Ishikawa (cell line): Measurements from ENCODE around the gene CRLF1.

Experiments
- CEBPB ChIP-seq: IDR thresholded peaks from 2 replicates; pipeline ENCODE4 v1.6.1; 2012
- CREB1 ChIP-seq: IDR thresholded peaks from 2 replicates; pipeline ENCODE4 v1.6.1; 2012; ENCODE audit warnings: low read depth
- EGR1 ChIP-seq: IDR thresholded peaks from 2 replicates; pipeline ENCODE4 v1.6.1; 2012
- EP300 ChIP-seq: IDR thresholded peaks from 2 replicates; pipeline ENCODE4 v1.6.1; 2012; ENCODE audit warnings: borderline replicate concordance
- FOXM1 ChIP-seq: IDR thresholded peaks from 2 replicates; pipeline ENCODE4 v1.6.1; 2012; ENCODE audit warnings: low read depth, borderline replicate concordance
- NFIC ChIP-seq: IDR thresholded peaks from 2 replicates; pipeline ENCODE4 v1.6.1; 2012
- RAD21 ChIP-seq: IDR thresholded peaks from 2 replicates; pipeline ENCODE4 v1.6.1; 2012; ENCODE audit warnings: low read depth
- TAF1 ChIP-seq: IDR thresholded peaks from 2 replicates; pipeline ENCODE4 v1.6.1; 2012; ENCODE audit warnings: low read depth, mild to moderate bottlenecking
- TCF12 ChIP-seq: IDR thresholded peaks from 2 replicates; pipeline ENCODE4 v1.6.1; 2012; ENCODE audit warnings: low read depth
- TEAD4 ChIP-seq: IDR thresholded peaks from 2 replicates; pipeline ENCODE4 v1.6.1; 2012
- YY1 ChIP-seq: IDR thresholded peaks from 2 replicates; pipeline ENCODE4 v1.6.1; 2012; ENCODE audit warnings: low read depth
- TF ChIP-seq, protein P1 (sequence below): IDR thresholded peaks from 2 replicates; pipeline ENCODE4 v1.6.1; 2012; ENCODE audit warnings: low read depth, mild to moderate bottlenecking
- TF ChIP-seq, protein P2 (sequence below): IDR thresholded peaks from 2 replicates; pipeline ENCODE4 v1.6.1; 2012
- TF ChIP-seq, protein P3 (sequence below): IDR thresholded peaks from 2 replicates; pipeline ENCODE4 v1.6.1; 2012

DNA sequence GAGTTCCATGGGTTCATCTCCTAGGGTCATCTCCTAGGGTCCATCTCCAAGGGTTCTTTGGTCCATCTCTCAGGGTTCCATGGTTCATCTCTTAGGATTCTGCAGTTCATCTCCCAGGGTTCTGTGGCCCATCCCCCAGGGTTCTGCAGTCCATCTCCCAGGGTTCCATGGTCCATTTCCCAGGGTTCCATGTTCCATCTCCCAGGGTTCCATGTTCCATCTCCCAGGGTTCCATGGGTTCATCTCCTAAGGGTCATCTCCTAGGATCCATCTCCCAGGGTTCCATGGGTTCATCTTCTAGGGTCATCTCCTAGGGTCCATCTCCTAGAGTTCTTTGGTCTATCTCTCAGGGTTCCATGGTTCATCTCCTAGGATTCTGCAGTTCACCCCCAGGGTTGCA lies 11.0 kb upstream of the CRLF1 start:
- TF ChIP-seq CREB1 (no peak), CEBPB (no peak), NFIC (no peak), YY1 (no peak), EP300 (no peak), FOXM1 (no peak), TAF1 (no peak), EGR1 (no peak), TEAD4 (no peak), TCF12 (no peak), RAD21 (no peak)
- TF ChIP-seq, protein P1, sequence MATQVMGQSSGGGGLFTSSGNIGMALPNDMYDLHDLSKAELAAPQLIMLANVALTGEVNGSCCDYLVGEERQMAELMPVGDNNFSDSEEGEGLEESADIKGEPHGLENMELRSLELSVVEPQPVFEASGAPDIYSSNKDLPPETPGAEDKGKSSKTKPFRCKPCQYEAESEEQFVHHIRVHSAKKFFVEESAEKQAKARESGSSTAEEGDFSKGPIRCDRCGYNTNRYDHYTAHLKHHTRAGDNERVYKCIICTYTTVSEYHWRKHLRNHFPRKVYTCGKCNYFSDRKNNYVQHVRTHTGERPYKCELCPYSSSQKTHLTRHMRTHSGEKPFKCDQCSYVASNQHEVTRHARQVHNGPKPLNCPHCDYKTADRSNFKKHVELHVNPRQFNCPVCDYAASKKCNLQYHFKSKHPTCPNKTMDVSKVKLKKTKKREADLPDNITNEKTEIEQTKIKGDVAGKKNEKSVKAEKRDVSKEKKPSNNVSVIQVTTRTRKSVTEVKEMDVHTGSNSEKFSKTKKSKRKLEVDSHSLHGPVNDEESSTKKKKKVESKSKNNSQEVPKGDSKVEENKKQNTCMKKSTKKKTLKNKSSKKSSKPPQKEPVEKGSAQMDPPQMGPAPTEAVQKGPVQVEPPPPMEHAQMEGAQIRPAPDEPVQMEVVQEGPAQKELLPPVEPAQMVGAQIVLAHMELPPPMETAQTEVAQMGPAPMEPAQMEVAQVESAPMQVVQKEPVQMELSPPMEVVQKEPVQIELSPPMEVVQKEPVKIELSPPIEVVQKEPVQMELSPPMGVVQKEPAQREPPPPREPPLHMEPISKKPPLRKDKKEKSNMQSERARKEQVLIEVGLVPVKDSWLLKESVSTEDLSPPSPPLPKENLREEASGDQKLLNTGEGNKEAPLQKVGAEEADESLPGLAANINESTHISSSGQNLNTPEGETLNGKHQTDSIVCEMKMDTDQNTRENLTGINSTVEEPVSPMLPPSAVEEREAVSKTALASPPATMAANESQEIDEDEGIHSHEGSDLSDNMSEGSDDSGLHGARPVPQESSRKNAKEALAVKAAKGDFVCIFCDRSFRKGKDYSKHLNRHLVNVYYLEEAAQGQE, result no peak
- TF ChIP-seq, protein P2, sequence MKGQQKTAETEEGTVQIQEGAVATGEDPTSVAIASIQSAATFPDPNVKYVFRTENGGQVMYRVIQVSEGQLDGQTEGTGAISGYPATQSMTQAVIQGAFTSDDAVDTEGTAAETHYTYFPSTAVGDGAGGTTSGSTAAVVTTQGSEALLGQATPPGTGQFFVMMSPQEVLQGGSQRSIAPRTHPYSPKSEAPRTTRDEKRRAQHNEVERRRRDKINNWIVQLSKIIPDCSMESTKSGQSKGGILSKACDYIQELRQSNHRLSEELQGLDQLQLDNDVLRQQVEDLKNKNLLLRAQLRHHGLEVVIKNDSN, result no peak
- TF ChIP-seq, protein P3, sequence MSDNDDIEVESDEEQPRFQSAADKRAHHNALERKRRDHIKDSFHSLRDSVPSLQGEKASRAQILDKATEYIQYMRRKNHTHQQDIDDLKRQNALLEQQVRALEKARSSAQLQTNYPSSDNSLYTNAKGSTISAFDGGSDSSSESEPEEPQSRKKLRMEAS, result no peak
